Stomach smooth muscle (tissue), 2 donors: ENCODE measurements around the gene ZNF512B.
"Not testable (repeated sequence)": the region's sequence is repeated elsewhere in the genome, so short reads cannot be mapped to it uniquely, and the experiment has no call there.

ENCODE experiments used
- H3K27ac ChIP-seq: one replicate; pipeline ENCODE4 v1.7.0; 2013; ENCODE audit warnings: mild to moderate bottlenecking, low read length, inconsistent platforms
- H3K27me3 ChIP-seq, 2 donors: one replicate each; pipeline ENCODE4 v1.7.0; 2013; ENCODE audit warnings: low read length in 2 of 2; ENCODE audit not compliant: insufficient read depth in 2 of 2, control insufficient read depth in 1 of 2
- H3K36me3 ChIP-seq, 2 donors: one replicate each; pipeline ENCODE4 v1.7.0; 2013; ENCODE audit warnings: low read length in 2 of 2; ENCODE audit not compliant: control insufficient read depth in 2 of 2, insufficient read depth in 2 of 2
- H3K4me1 ChIP-seq: one replicate; pipeline ENCODE4 v1.7.0; 2013; ENCODE audit warnings: low read length; ENCODE audit not compliant: control insufficient read depth, insufficient read depth
- H3K4me3 ChIP-seq, 2 donors: one replicate each; pipeline ENCODE4 v1.7.0; 2013; ENCODE audit warnings: low read length in 2 of 2
- H3K9ac ChIP-seq, 2 donors: one replicate each; pipeline ENCODE4 v1.7.0; 2013; ENCODE audit warnings: low read length in 2 of 2, mild to moderate bottlenecking in 1 of 2
- H3K9me3 ChIP-seq, 2 donors: one replicate each; pipeline ENCODE4 v1.7.0; 2013; ENCODE audit warnings: low read length in 2 of 2; ENCODE audit not compliant: control insufficient read depth in 2 of 2
- donor health status: healthy.
- donor health status: Pancreatic carcinoma.

The ZNF512B gene

DNA sequence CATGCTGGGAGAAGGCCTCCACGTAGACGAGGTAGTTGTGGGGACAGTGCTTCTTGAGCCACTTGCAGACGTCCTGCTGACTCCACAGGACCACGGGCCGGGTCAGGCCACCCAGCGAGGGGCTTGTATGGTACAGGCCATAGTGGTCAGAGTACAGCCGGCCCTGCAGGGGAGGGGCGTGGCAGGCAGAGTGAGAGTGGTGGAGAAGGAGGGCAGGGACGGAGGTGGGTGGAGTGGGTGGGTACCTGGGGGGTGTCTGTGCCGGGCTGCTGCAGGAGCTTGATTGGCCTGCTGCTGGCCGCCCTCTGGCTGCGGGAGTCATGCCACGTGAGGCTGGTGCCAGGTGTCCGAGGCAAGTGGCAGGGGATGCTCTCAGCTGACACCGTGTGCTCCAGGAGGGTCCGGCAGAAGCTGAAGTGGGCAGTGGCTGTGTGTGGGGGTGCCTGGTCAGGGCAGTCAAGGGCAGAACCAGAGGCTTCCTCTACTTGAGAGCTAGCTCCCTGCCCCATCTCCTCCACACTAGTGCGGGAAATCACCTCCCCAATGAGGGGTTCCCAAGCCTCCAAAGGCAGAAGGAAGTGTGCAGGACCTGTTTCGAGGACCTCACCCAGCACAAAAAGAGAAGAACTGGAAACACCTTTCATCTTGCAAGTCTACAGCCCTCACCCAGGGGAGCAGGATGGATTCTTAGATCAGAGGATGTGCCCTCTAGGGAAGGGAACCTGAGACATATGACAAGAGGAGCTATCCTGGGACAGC, 7.4 kb upstream of the ZNF512B start:
- no peak overlapping the region for H3K9ac ChIP-seq
- H3K9me3 ChIP-seq: no peaks in the 10 kb centered on the region
- peaks cover 28% of the 10 kb centered on the region for H3K4me1 ChIP-seq
- H3K36me3 ChIP-seq: no peaks in the 10 kb centered on the region
- H3K4me3 ChIP-seq: no peak overlapping the region
- H3K27me3 ChIP-seq: no peaks in the 10 kb centered on the region
- H3K27ac ChIP-seq: no peak overlapping the region

DNA sequence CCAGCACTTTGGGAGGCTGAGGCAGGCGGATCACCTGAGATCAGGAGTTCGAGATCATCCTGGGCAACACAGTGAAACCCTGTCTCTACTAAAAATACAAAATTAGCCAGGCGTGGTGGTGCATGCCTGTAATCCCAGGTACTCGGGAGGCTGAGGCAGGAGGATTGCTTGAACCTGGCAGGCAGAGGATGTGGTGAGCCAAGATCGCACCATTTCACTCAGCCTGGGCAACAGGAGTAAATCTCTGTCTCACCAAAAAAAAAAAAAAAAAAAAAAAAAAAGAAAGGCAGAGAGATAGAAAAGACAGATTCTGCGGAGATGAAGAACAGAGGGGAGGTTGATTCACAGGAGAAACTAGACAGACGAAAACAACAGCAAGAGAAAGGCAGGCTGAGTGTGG, 6.8 kb upstream of the ZNF512B start:
- peaks cover 22% of the 10 kb centered on the region for H3K4me1 ChIP-seq
- not testable (repeated sequence) for H3K4me3 ChIP-seq, H3K27ac ChIP-seq, H3K9me3 ChIP-seq, H3K9ac ChIP-seq, H3K36me3 ChIP-seq, H3K27me3 ChIP-seq

DNA sequence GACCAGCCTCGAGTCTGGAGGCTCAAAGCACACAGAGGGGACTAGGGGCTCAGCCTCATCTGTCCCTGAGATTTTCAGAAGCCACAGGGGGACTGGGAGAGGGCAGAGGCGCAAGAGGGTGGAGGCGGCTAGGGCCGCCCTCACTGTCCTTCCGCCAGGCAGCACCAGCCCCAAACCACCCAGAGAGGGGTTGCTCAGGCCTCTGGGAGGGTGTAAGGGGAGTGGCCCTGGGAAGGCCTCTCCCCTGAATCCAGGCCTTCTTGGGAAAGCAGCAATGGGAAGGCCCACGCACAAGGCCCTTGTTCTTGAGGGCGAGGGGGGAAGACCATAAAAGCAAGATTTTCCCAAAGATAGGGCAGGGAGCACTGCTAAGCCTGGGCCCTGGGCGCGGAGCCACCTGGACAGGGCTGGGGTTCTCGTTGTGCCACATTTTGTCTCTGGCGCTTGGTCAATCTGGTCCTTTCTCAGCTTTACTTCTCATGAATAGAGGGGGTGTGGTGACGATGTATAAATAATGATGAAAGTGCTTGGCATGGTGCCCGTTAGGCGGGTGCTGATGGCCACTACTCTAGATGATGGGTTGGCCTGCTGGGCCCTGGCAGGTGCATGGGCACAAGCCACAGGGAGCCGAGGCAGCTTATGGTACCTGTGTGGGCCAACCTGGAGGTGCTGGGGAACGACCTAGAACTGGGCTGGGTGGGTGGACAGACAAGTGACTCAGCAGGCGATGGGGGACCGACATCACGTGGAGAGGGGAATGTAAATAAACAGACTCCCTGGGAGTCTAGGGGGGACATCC, 4.9 kb upstream of the ZNF512B start:
- no peaks in the 10 kb centered on the region for H3K36me3 ChIP-seq
- no peak overlapping the region for H3K4me3 ChIP-seq
- H3K4me1 ChIP-seq: peaks cover 16% of the 10 kb centered on the region
- no peaks in the 10 kb centered on the region for H3K9me3 ChIP-seq
- no peaks in the 10 kb centered on the region for H3K27me3 ChIP-seq
- H3K27ac ChIP-seq: no peak overlapping the region
- H3K9ac ChIP-seq: no peak overlapping the region

DNA sequence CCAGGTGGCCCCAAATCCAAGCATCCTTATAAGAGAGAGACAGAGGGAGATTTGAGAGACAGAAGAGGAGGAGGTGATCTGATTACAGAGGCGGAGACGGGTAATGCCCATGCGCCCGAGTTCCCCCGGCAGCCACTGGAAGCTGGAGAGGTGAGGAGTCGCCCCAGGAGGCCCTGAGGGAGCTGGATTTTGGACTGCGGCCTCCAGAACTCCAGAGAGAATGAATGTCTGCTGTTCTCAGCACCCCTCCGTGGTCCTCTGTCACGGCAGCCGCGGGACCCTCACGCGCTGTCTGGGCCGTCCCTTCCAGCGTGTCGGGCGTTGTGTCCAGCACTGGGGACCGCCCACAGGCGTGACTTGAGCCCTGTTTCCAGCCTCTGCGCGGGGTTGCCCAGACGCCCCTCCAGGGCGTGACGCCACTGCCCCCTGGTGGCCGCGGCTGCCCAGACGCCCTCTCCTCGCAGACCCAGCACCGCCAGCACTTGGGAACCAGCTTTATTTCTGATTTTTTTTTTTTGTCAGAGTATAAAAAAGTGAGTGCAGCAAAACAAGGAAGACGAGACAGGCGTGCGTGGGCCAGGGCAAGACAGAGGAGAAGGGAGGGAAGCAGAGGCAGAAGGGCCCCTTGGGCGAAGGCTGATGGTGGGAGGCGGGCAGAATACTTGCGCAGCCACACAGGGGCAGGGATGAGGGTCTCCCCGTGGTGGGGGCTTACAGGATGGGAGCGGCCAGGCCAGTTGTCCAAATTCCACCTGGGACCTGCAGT, 4.1 kb upstream of the ZNF512B start:
- Histone ChIP-seq H3K4me1 (peaks cover 18% of the 10 kb centered on the region), H3K36me3 (no peaks in the 10 kb centered on the region), H3K4me3 (peak overlapping the region; percentile 67), H3K27ac (no peak overlapping the region), H3K9ac (peak overlapping the region; percentile 42 to 45), H3K27me3 (no peaks in the 10 kb centered on the region), H3K9me3 (no peaks in the 10 kb centered on the region)

DNA sequence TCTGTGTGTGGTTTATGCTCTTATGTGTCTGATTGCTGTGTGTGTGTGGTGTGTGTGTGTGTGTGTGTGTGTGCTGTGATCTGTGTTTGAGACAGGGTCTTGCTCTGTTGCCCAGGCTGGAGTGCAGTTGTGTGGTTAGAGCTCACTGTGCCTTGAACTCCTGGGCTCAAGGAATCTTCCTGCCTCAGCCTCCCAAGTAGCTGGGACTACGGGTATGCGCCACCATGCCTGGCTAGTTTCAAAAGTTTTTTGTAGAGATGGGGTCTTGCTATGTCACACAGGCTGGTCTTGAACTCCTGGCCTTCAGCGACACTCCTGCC, 3.4 kb upstream of the ZNF512B start:
- Histone ChIP-seq H3K4me1 (peaks cover 18% of the 10 kb centered on the region), H3K27ac (no peak overlapping the region), H3K9me3 (no peaks in the 10 kb centered on the region), H3K4me3 (no peak overlapping the region), H3K36me3 (no peaks in the 10 kb centered on the region), H3K27me3 (no peaks in the 10 kb centered on the region), H3K9ac (no peak overlapping the region)

DNA sequence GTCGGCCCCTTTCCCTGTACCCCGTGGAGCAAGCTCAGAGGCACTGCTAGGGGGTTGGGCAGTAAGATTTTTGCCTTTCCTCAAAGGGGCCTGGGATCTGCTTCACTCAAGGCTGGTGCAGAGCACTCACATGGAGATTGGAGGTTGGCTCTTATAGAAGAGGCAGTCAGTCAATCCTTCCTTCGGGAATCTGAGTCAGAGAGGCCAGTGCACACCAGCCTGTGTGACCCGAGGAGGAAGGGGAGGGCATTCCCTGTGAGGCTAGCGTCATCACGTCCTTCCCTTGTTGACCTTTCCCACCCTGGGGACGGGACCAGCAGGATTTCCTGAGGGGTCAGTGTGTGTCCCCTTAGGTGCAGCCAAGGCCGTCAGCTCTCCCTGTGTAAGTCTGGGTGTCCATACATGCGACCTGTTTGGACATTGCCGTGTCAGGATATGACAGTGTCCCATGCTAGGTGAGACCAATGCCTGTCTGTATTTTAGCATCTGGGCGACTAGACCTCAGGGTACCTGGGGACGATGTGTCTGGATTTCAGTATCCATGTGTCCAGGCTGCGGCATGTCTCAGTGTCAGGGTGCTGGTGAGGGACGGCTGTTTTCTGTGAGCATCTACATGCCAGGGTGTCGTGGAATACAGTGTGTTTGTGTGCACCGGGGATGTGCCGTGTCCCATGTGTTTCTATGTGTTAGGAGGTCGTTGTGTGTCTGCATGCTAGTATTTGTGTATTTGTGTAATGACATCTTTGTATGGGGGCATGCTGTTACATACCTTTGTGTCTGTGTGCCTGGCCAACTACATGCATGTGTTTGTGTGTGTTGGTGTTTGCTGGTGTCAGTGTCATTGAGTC, 2.8 kb upstream of the ZNF512B start:
- Histone ChIP-seq H3K4me3 (no peak overlapping the region), H3K27me3 (no peaks in the 10 kb centered on the region), H3K9ac (no peak overlapping the region), H3K9me3 (no peaks in the 10 kb centered on the region), H3K4me1 (peaks cover 18% of the 10 kb centered on the region), H3K27ac (no peak overlapping the region), H3K36me3 (no peaks in the 10 kb centered on the region)

DNA sequence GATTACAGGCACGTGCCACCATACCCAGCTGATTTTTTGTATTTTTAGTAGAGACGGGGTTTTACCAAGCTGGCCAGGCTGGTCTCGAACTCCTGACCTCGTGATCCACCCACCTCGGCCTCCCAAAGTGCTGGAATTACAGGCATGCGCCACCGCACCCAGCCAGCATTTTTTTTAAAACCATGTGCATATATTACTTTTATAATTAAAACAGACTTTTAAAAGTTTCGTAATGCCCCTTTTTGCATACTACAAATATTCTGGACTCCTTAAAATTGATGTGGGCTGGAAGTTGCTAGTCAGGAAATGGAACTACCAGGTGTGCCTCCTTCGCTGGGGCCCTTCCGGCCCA, 2.2 kb upstream of the ZNF512B start:
- not testable (repeated sequence) for H3K36me3 ChIP-seq, H3K4me3 ChIP-seq, H3K9me3 ChIP-seq, H3K27me3 ChIP-seq, H3K27ac ChIP-seq, H3K9ac ChIP-seq
- H3K4me1 ChIP-seq: peaks cover 18% of the 10 kb centered on the region

DNA sequence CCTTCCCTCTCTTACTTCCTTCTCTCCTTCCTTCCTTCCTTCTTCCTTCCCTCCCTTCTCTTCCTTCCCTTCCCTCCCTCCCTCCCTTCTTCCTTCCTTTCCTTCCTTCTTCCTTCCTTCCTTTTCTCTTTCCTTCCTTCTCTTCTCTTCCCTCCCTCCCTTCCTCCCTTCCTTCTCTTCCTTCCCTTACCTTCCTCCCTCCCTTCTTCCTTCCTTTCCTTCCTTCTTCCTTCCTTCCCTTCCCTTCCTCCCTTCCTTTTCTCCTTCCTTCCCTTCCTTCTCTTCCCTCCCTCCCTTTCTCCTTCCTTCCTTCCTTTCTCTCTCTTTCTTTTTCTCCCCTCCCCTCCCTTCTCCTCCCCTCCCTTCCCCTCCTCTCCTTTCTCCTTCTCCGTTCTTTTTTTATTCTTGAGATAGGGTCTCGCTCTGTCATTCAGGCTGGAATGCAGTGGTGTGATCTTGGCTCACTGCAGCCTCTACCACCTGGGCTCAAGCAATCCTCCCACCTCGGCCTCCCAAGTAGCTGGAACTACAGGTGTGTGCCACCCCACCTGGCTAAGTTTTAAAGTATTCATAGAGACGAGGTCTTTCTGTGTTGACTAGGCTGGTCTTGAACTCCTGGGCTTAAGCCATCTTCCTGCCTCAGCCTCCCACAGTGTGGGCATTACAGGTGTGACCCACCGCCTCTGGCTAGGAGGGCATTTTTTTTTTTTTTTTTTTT, 1.1 kb upstream of the ZNF512B start:
- no peak overlapping the region for H3K4me3 ChIP-seq
- H3K9ac ChIP-seq: no peak overlapping the region
- peaks cover 9 to 10% of the 10 kb centered on the region in 2 donors for H3K36me3 ChIP-seq
- H3K27ac ChIP-seq: no peak overlapping the region
- H3K27me3 ChIP-seq: no peaks in the 10 kb centered on the region
- H3K4me1 ChIP-seq: peaks cover 18% of the 10 kb centered on the region
- no peaks in the 10 kb centered on the region for H3K9me3 ChIP-seq

DNA sequence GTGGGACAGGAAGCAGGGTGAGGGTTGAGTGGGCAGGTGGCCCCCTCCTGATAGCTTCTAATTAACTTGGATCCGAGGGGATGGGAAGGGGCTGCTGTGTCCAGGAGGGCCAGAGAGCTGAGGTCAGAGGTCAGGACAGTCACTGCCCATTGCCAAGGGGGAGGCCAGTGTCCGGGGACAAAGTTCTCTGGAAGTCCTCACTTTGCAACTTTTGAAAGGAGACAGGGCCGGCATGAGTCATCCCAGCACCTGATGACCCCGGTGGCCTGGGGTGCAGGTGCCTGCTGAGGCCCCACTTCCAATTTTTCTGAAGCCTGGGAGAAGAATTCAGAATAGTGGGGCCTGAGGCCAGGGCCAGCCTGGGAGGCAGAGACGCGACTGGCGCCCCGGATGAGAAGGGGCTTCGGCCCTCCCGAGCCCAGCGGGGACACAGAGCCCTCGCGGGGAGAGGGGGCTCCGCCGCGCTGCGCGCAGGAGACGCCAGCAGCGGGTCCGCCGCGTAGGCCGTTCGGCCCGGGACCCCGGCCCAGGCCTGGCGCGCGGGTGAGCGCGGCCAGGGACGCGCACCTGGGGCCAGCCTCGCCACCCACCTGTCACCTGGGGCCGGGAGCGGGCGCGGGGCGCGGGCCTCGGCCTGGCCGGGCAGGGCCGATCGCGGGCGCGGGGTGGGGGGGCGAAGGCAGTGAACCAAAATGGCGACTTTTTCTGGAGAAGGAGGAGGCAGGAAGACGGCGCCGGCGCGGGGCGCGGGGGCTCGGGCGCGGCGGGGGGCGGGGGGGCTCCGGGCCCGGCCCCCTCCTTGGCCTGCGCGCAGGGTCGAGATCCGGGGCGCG, 586 bp downstream of the ZNF512B start:
- H3K27me3 ChIP-seq: no peaks in the 10 kb centered on the region
- H3K27ac ChIP-seq: peak overlapping the region; percentile 41
- H3K4me1 ChIP-seq: peaks cover 18% of the 10 kb centered on the region
- peak overlapping the region; percentile 52 to 76 for H3K4me3 ChIP-seq
- H3K36me3 ChIP-seq: peaks cover 9 to 10% of the 10 kb centered on the region in 2 donors
- no peaks in the 10 kb centered on the region for H3K9me3 ChIP-seq
- peak overlapping the region; percentile 75 to 88 for H3K9ac ChIP-seq
